IMR-90 (cell line): Measurements from ENCODE around the gene KRT76. TPM values are rescaled to one million over a fixed set of nuclear protein-coding genes. Genes with fewer than 3 reads are reported as not detected.

ENCODE experiments used
- ATAC-seq: fragments of 200-7000 bp; cut with Tn5 transposase; 2 replicates; pipeline ENCODE4 v1.9.1; 2020; ENCODE audit warnings: low read depth, mild to moderate bottlenecking, moderate library complexity
- BruUV-seq: library from RNA; stranded (reverse); fragments of 400-500 nt; replicated peaks from 2 replicates; lab custom pipeline; 2021; lab: Mats Ljungman, UMichigan
- CTCF ChIA-PET: fragments of 300-600 bp; formaldehyde crosslinking; extraction: SDS; loops from one replicate; lab custom pipeline; 2021; ENCODE audit warnings: antibody characterized with exemption; lab: Yijun Ruan, JAX
- POLR2A ChIA-PET: fragments of 300-600 bp; sonication (Branson Sonifier 250); formaldehyde crosslinking; loops from one replicate; lab custom pipeline; 2022; ENCODE audit warnings: antibody characterized with exemption; ENCODE audit not compliant: unreplicated experiment; lab: Charles Lee
- DNase-seq: peaks from one replicate; pipeline ENCODE4 v3.0.0; 2013
- H2AFZ ChIP-seq: replicated peaks from 2 replicates; pipeline ENCODE3; 2013; ENCODE audit warnings: low read length, mild to moderate bottlenecking; ENCODE audit not compliant: poor library complexity
- H2AK5ac ChIP-seq: 2 replicates; pipeline ENCODE4 v1.6.1; 2013; ENCODE audit warnings: low read depth, low read length, inconsistent platforms
- H2AK9ac ChIP-seq: replicated peaks from 2 replicates; pipeline ENCODE3; 2013; ENCODE audit warnings: mild to moderate bottlenecking, low read depth, low read length, moderate library complexity; ENCODE audit not compliant: poor library complexity
- H2BK120ac ChIP-seq: 2 replicates; pipeline ENCODE4 v1.6.1; 2013; ENCODE audit warnings: low read depth, low read length, inconsistent platforms
- H2BK15ac ChIP-seq: 3 replicates; pipeline ENCODE4 v1.6.1; 2013; ENCODE audit warnings: low read depth, low read length, inconsistent platforms
- H2BK20ac ChIP-seq: 2 replicates; pipeline ENCODE4 v1.6.1; 2013; ENCODE audit warnings: low read depth, mild to moderate bottlenecking, inconsistent platforms, low read length, moderate library complexity
- H2BK5ac ChIP-seq: 2 replicates; pipeline ENCODE4 v1.6.1; 2013; ENCODE audit warnings: mild to moderate bottlenecking, low read depth, low read length, inconsistent platforms; ENCODE audit not compliant: poor library complexity, severe bottlenecking
- H3K14ac ChIP-seq: replicated peaks from 2 replicates; pipeline ENCODE4 v1.6.1; 2013; ENCODE audit warnings: low read depth, low read length, inconsistent platforms
- H3K18ac ChIP-seq: 2 replicates; pipeline ENCODE4 v1.6.1; 2013; ENCODE audit warnings: low read depth, low read length, control low read depth
- H3K23ac ChIP-seq: 2 replicates; pipeline ENCODE4 v1.6.1; 2013; ENCODE audit warnings: low read depth, low read length, inconsistent platforms
- H3K27ac ChIP-seq: 2 replicates; pipeline ENCODE4 v1.5.1; 2013; ENCODE audit warnings: mild to moderate bottlenecking, control low read depth, low read length; ENCODE audit not compliant: insufficient read depth
- H3K27me3 ChIP-seq: 2 replicates; pipeline ENCODE4 v1.6.1; 2013; ENCODE audit warnings: low read length; ENCODE audit not compliant: control insufficient read depth, insufficient read depth
- H3K36me3 ChIP-seq: 2 replicates; pipeline ENCODE4 v1.6.1; 2013; ENCODE audit warnings: low read length, mixed read lengths; ENCODE audit not compliant: control insufficient read depth, insufficient read depth
- H3K4ac ChIP-seq: 2 replicates; pipeline ENCODE4 v1.6.1; 2013; ENCODE audit warnings: low read depth, low read length, inconsistent platforms
- H3K4me1 ChIP-seq: 2 replicates; pipeline ENCODE4 v1.6.1; 2013; ENCODE audit warnings: low read length, mixed read lengths; ENCODE audit not compliant: control insufficient read depth, insufficient read depth
- H3K4me2 ChIP-seq: 2 replicates; pipeline ENCODE4 v1.6.1; 2013; ENCODE audit warnings: low read depth, mild to moderate bottlenecking, control low read depth, low read length, moderate library complexity
- H3K4me3 ChIP-seq: 2 replicates; pipeline ENCODE4 v1.5.1; 2013; ENCODE audit warnings: low read depth, mild to moderate bottlenecking, control low read depth, low read length, moderate library complexity; ENCODE audit not compliant: insufficient read depth
- H3K56ac ChIP-seq: 2 replicates; pipeline ENCODE4 v1.6.1; 2013; ENCODE audit warnings: low read length, inconsistent platforms; ENCODE audit not compliant: insufficient read depth; ENCODE audit errors: extremely low read depth
- H3K79me1 ChIP-seq, 2 experiments: 2 replicates each; pipeline ENCODE4 v1.6.1; 2013; ENCODE audit warnings: low read length in 2 of 2, inconsistent platforms in 1 of 2, low read depth in 1 of 2
- H3K9ac ChIP-seq: 2 replicates; pipeline ENCODE4 v1.6.1; 2013; ENCODE audit warnings: low read depth, low read length, control low read depth
- H3K9me1 ChIP-seq: 2 replicates; pipeline ENCODE4 v1.6.1; 2013; ENCODE audit warnings: low read length, inconsistent platforms; ENCODE audit not compliant: insufficient read depth
- H3K9me3 ChIP-seq: 2 replicates; pipeline ENCODE4 v1.6.1; 2013; ENCODE audit warnings: low read length; ENCODE audit not compliant: control insufficient read depth, insufficient read depth
- H4K20me1 ChIP-seq: 2 replicates; pipeline ENCODE4 v1.6.1; 2013; ENCODE audit warnings: low read length, inconsistent platforms; ENCODE audit not compliant: insufficient read depth
- H4K5ac ChIP-seq: 2 replicates; pipeline ENCODE4 v1.6.1; 2013; ENCODE audit warnings: mild to moderate bottlenecking, low read depth, low read length, control low read depth
- H4K8ac ChIP-seq, 2 experiments: 2 replicates each; pipeline ENCODE4 v1.6.1; 2013; ENCODE audit warnings: low read depth in 2 of 2, low read length in 2 of 2, control low read depth in 1 of 2, inconsistent platforms in 1 of 2
- H4K91ac ChIP-seq: 2 replicates; pipeline ENCODE4 v1.6.1; 2013; ENCODE audit warnings: low read depth, low read length, inconsistent platforms; ENCODE audit not compliant: insufficient read depth
- BHLHE40 ChIP-seq: fragments of 150-350 bp; IDR thresholded peaks from 2 replicates; pipeline ENCODE4 v1.6.1; 2016; ENCODE audit warnings: mild to moderate bottlenecking, low read depth, low read length
- CEBPB ChIP-seq: IDR thresholded peaks from 2 replicates; pipeline ENCODE4 v1.6.1; 2012; ENCODE audit warnings: low read depth, low read length, improper control_type of control experiment
- CHD1 ChIP-seq: IDR thresholded peaks from 2 replicates; pipeline ENCODE4 v1.6.1; 2012; ENCODE audit warnings: low read depth, low read length, improper control_type of control experiment
- FOS ChIP-seq: fragments of 150-350 bp; IDR thresholded peaks from 2 replicates; pipeline ENCODE4 v1.6.1; 2016; ENCODE audit warnings: low read depth, low read length
- MAFK ChIP-seq: IDR thresholded peaks from 2 replicates; pipeline ENCODE4 v1.6.1; 2012; ENCODE audit warnings: low read depth, low read length, improper control_type of control experiment
- MAZ ChIP-seq: IDR thresholded peaks from 2 replicates; pipeline ENCODE4 v1.6.1; 2012; ENCODE audit warnings: low read depth, mild to moderate bottlenecking, low read length, improper control_type of control experiment, moderate library complexity, borderline replicate concordance
- MXI1 ChIP-seq: IDR thresholded peaks from 2 replicates; pipeline ENCODE4 v1.6.1; 2012; ENCODE audit warnings: low read depth, mild to moderate bottlenecking, low read length, moderate library complexity, borderline replicate concordance
- NFE2L2 ChIP-seq: fragments of 150-350 bp; IDR thresholded peaks from 2 replicates; pipeline ENCODE4 v1.6.1; 2016; ENCODE audit warnings: low read depth, mild to moderate bottlenecking, low read length
- POLR2A ChIP-seq: IDR thresholded peaks from 2 replicates; pipeline ENCODE4 v1.6.1; 2012; ENCODE audit warnings: mild to moderate bottlenecking, low read depth, low read length
- RAD21 ChIP-seq: IDR thresholded peaks from 2 replicates; pipeline ENCODE4 v1.6.1; 2012; ENCODE audit warnings: low read length, improper control_type of control experiment
- RCOR1 ChIP-seq: IDR thresholded peaks from 2 replicates; pipeline ENCODE4 v1.6.1; 2012; ENCODE audit warnings: mild to moderate bottlenecking, low read length, improper control_type of control experiment; ENCODE audit not compliant: insufficient replicate concordance
- RFX5 ChIP-seq: IDR thresholded peaks from 2 replicates; pipeline ENCODE4 v1.8.0; 2012; ENCODE audit warnings: low read depth, mild to moderate bottlenecking, low read length, moderate library complexity
- SMC3 ChIP-seq: fragments of 150-350 bp; IDR thresholded peaks from 2 replicates; pipeline ENCODE4 v1.6.1; 2016; ENCODE audit warnings: low read depth, mild to moderate bottlenecking, antibody characterized with exemption, low read length, moderate library complexity
- WGBS, 2 experiments: methylation state at CpG; one replicate each; pipeline versions ENCODE4 v1.1.5 to v1.1.7; 2013; ENCODE audit warnings: missing lambda C conversion rate in 2 of 2; ENCODE audit not compliant: insufficient read length in 1 of 2; ENCODE audit errors: extremely low coverage in 2 of 2; 5-methylcytosine and 5-hydroxymethylcytosine counted together
- dilution Hi-C: fragments of 300-500 bp; cut with HindIII; formaldehyde crosslinking; loops from one replicate; pipeline ENCODE4 v1.14.3; 2018; ENCODE audit warnings: low sequenced_read_pairs; ENCODE audit not compliant: unreplicated experiment
- in situ Hi-C: fragments of 300-500 bp; cut with MboI; formaldehyde crosslinking; loops from 3 replicates; pipeline ENCODE4 v1.14.3; 2019; ENCODE audit warnings: low sequenced_read_pairs, inconsistent platforms, mixed read lengths
- intact Hi-C: fragments of 100-400 bp; cut with micrococcal nuclease; formaldehyde crosslinking; loops from 2 replicates; pipeline ENCODE4 v1.10.0; 2022
- polyA plus RNA-seq, 3 experiments: library from polyadenylated mRNA; depleted of rRNA; stranded (reverse); fragments of >200 nt; gene quantifications; 2 replicates each; pipeline ENCODE4 v1.2.3, GENCODE V29; 2012; ENCODE audit warnings: low replicate concordance in 1 of 3
- total RNA-seq: library from RNA; depleted of rRNA; stranded (reverse); fragments of >200 nt; gene quantifications from 2 replicates; pipeline ENCODE4 v1.2.3, GENCODE V29; 2012
- TF ChIP-seq, protein P1 (sequence below): fragments of 150-350 bp; IDR thresholded peaks from 2 replicates; pipeline ENCODE4 v1.6.1; 2017; ENCODE audit warnings: mild to moderate bottlenecking, antibody characterized with exemption, low read length, low read depth
- TF ChIP-seq, protein P2 (sequence below): conservative IDR thresholded peaks from 2 replicates; pipeline ENCODE4 v1.5.1; 2012; ENCODE audit warnings: mild to moderate bottlenecking, low read depth, low read length, improper control_type of control experiment
- TF ChIP-seq, protein P3 (sequence below): fragments of 150-350 bp; IDR thresholded peaks from 2 replicates; pipeline ENCODE4 v1.6.1; 2016; ENCODE audit warnings: low read depth, mild to moderate bottlenecking, low read length, moderate library complexity, borderline replicate concordance

The KRT76 gene
- total and polyA plus RNA-seq, 2 of the 4 experiments (the other 2 are of a cell fraction): not detected

DNA sequence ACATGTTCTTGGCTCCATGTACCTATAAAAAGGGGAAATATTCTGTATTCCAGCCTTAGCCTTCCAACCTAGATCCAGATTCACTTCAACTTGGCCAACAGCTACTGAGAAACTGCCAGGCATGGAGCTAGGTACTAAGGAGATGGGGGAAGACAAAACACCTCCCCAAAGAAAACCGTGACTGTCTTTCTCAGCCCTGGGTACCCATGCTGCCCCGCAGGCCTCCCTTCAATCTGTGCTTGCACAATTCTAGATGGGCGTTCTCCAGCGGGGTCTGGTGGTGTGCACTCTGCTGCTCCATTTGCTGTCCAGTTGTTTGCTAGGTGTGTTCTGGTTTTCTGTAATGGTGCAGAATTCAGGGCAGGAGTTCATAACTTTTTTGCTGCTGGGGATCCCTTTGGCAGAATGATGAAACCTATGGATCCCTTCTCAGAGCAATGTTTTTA, 37.6 kb upstream of the KRT76 start:
- Histone ChIP-seq H2BK15ac (no peak overlapping the region), H3K18ac (no peak overlapping the region), H3K23ac (no peak overlapping the region), H2BK5ac (no peak overlapping the region), H3K36me3 (no peaks in the 10 kb centered on the region), H3K79me1 (no peaks in the 10 kb centered on the region), H3K27me3 (peaks cover 40% of the 10 kb centered on the region), H3K4me1 (peaks cover 6% of the 10 kb centered on the region), H2BK120ac (peak overlapping the region; percentile 0; the same call in 1 of the 2 replicates), H2BK20ac (no peak overlapping the region; the same call in 1 of the 2 replicates), H3K9me3 (no peaks in the 10 kb centered on the region), H3K4me2 (no peak overlapping the region), H2AK5ac (no peak overlapping the region), H4K20me1 (no peaks in the 10 kb centered on the region), H3K4me3 (no peak overlapping the region), H4K5ac (no peak overlapping the region), H2AK9ac (no peak overlapping the region), H4K91ac (no peak overlapping the region), H3K27ac (no peak overlapping the region), H3K14ac (no peak overlapping the region), H3K9ac (no peak overlapping the region), H2AFZ (no peak overlapping the region), H4K8ac (no peak overlapping the region), H3K56ac (no peak overlapping the region; the same call in 1 of the 2 replicates), H3K4ac (no peak overlapping the region), H3K9me1 (no peaks in the 10 kb centered on the region)
- ChIA-PET CTCF (no interaction called here), POLR2A (no interaction called here)
- DNase-seq (no peak), ATAC-seq (peak; percentile 21)
- TF ChIP-seq RCOR1 (no peak), POLR2A (no peak), CHD1 (no peak), SMC3 (no peak), RAD21 (no peak), MAFK (no peak), CEBPB (no peak), FOS (no peak), RFX5 (no peak), BHLHE40 (no peak), MXI1 (no peak), NFE2L2 (no peak), MAZ (no peak)
- TF ChIP-seq, protein P1, sequence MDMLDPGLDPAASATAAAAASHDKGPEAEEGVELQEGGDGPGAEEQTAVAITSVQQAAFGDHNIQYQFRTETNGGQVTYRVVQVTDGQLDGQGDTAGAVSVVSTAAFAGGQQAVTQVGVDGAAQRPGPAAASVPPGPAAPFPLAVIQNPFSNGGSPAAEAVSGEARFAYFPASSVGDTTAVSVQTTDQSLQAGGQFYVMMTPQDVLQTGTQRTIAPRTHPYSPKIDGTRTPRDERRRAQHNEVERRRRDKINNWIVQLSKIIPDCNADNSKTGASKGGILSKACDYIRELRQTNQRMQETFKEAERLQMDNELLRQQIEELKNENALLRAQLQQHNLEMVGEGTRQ: no peak
- TF ChIP-seq, protein P2, sequence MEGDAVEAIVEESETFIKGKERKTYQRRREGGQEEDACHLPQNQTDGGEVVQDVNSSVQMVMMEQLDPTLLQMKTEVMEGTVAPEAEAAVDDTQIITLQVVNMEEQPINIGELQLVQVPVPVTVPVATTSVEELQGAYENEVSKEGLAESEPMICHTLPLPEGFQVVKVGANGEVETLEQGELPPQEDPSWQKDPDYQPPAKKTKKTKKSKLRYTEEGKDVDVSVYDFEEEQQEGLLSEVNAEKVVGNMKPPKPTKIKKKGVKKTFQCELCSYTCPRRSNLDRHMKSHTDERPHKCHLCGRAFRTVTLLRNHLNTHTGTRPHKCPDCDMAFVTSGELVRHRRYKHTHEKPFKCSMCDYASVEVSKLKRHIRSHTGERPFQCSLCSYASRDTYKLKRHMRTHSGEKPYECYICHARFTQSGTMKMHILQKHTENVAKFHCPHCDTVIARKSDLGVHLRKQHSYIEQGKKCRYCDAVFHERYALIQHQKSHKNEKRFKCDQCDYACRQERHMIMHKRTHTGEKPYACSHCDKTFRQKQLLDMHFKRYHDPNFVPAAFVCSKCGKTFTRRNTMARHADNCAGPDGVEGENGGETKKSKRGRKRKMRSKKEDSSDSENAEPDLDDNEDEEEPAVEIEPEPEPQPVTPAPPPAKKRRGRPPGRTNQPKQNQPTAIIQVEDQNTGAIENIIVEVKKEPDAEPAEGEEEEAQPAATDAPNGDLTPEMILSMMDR: no peak
- TF ChIP-seq, protein P3, sequence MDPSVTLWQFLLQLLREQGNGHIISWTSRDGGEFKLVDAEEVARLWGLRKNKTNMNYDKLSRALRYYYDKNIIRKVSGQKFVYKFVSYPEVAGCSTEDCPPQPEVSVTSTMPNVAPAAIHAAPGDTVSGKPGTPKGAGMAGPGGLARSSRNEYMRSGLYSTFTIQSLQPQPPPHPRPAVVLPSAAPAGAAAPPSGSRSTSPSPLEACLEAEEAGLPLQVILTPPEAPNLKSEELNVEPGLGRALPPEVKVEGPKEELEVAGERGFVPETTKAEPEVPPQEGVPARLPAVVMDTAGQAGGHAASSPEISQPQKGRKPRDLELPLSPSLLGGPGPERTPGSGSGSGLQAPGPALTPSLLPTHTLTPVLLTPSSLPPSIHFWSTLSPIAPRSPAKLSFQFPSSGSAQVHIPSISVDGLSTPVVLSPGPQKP: no peak
- WGBS, 2 experiments: 83% methylated on average over 2 of the region's 4 CpGs; no CpG with 5 or more reads in 1 of the 2 experiments
- dilution Hi-C loops: no loop called here
- in situ Hi-C loops: no loop called here
- intact Hi-C loops: no loop called here
- BruUV-seq: no TSS peak
